ENCODE measurements around the gene CYB5B.

DNA sequence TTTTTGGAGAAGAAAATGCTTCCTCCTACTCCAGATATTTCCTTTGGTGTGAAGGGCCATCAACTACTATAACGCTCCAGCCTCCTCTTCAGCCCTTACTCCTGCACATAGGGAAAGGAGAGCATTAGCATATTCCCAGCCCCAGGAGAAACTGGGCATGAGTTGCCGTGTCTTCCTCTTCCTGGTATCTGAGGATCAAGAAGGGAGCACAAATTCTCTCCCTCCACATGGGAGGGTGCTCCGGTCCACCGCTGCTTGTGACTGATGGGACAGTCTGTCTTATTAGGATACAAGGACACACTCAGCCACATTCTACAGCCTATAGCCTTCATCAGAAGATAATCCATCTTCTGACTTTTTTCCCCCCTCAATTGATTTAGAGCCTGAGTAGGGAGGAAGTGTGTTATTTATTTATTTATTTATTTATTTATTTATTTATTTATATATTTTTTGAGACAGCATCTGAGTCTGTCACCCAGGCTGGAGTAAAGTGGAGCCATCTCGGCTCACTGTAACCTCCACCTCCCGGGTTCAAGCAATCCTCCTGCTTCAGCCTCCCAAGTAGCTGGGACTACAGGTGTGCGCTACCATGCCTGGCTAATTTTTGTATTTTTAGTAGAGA, 16.6 kb upstream of the CYB5B start:
- TF ChIP-seq CTCF (conservative IDR thresholded peaks at IDR 0.05; ENCODE audit: low read length) (no peak), EZH2phosphoT487 (IDR thresholded peaks at IDR 0.05; ENCODE audit: borderline replicate concordance, low read depth, low read length) (no peak)

Data from OCI-LY7 (cell line).